ENCODE measurements around the gene PPP1R12B. TPM values are rescaled to one million over a fixed set of nuclear protein-coding genes. Genes with fewer than 3 reads are reported as not detected.
A peak's percentile ranks its signal among the peaks of the same experiment; 100 is the strongest.
"Not testable (repeated sequence)": the region's sequence is repeated elsewhere in the genome, so short reads cannot be mapped to it uniquely, and the experiment has no call there.

The PPP1R12B gene
- total RNA-seq, 4 donors from 2014 or later, result 197 to 386 (median 303) TPM

DNA sequence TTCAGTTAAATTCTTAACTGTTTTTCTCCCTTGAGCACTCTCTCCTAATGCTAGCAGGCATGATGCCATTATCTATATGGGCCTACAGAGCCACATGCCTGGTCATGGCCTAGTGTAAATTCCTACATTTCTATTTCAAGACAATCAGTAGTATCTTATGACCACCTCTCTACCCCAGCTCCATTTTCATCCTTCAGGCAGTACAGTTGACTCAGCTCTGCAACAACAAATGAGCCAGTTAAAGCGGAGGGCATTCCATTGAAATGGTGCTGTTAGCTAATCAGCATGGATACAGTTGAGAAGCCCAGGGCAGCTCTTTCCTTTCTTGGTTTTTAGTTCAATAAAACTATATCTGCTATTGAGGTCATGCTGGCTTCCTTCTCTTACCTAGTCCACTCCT is 150.0 kb downstream of the PPP1R12B start:
- no peak for DNase-seq
- Histone ChIP-seq H3K27me3 (no peaks in the 10 kb centered on the region), H3K36me3 (no peaks in the 10 kb centered on the region), H3K9me3 (no peaks in the 10 kb centered on the region), H3K27ac (no peak overlapping the region), H3K4me3 (no peak overlapping the region), H3K4me1 (no peaks in the 10 kb centered on the region)
- TF ChIP-seq POLR2A (IDR thresholded peaks at IDR 0.05), result no peak
- TF ChIP-seq, protein P1, sequence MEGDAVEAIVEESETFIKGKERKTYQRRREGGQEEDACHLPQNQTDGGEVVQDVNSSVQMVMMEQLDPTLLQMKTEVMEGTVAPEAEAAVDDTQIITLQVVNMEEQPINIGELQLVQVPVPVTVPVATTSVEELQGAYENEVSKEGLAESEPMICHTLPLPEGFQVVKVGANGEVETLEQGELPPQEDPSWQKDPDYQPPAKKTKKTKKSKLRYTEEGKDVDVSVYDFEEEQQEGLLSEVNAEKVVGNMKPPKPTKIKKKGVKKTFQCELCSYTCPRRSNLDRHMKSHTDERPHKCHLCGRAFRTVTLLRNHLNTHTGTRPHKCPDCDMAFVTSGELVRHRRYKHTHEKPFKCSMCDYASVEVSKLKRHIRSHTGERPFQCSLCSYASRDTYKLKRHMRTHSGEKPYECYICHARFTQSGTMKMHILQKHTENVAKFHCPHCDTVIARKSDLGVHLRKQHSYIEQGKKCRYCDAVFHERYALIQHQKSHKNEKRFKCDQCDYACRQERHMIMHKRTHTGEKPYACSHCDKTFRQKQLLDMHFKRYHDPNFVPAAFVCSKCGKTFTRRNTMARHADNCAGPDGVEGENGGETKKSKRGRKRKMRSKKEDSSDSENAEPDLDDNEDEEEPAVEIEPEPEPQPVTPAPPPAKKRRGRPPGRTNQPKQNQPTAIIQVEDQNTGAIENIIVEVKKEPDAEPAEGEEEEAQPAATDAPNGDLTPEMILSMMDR (IDR thresholded peaks at IDR 0.05), result no peak
- intact Hi-C loops (cut with DNase I; ENCODE audit: low total_unique reads), result loop anchor here (10.0 kb wide), 1 partner anchor 106 kb away; no protein-coding TSS in a partner anchor

DNA sequence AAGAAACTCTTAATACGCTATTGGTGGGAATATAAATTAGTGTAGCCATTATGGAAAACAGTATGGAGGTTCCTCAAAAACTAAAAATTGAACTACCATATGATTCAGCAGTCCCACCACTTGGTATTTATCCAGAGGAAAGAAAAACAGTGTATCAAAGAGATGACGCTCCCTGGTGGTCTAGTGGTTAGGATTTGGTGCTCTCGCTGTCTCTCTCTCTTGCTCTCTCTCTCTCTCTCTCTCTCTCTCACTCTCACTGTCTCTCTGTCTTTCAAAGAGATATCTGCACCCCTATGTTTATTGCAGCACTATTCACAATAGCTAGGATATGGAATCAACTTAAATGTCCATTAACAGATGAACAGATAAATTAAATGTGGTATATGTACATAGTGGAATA is 151.5 kb downstream of the PPP1R12B start:
- H3K27me3 ChIP-seq, H3K27ac ChIP-seq, H3K36me3 ChIP-seq, DNase-seq, H3K9me3 ChIP-seq, H3K4me1 ChIP-seq, H3K4me3 ChIP-seq: not testable (repeated sequence)
- intact Hi-C loops (cut with DNase I; ENCODE audit: low total_unique reads), result loop anchor here (10.0 kb wide), 1 partner anchor 105 kb away; no protein-coding TSS in a partner anchor

DNA sequence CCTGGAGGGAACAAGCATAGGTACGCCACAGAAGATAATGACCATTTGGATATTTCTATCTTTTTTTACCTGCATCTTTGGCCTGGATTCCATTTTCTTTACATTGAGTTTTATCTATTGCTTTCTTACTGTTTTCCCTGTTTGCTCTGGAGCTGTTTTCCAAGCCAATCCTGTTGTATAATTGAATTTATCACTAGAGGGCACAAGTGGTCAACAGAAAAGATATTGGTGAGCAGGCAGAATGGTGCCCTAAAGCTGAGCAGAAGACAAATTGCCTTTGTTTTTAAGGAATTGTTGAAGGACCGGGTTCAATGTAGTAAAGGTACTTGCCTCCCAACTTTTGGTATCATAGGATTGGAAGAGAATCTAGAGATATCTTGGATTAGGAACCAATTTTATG is 152.8 kb downstream of the PPP1R12B start:
- TF ChIP-seq, protein P1 (IDR thresholded peaks at IDR 0.05), result peak; percentile 54 to 86 (median 68)
- TF ChIP-seq POLR2A (IDR thresholded peaks at IDR 0.05), result no peak
- intact Hi-C loops (cut with DNase I; ENCODE audit: low total_unique reads), result no loop called here
- no peaks in the 10 kb centered on the region for H3K9me3 ChIP-seq
- DNase-seq, result no peak
- H3K36me3 ChIP-seq, result no peaks in the 10 kb centered on the region
- H3K27me3 ChIP-seq, result no peaks in the 10 kb centered on the region
- no peak overlapping the region for H3K4me3 ChIP-seq
- H3K4me1 ChIP-seq, result no peaks in the 10 kb centered on the region
- peak overlapping the region in 1 of 2 donors; percentile 93 for H3K27ac ChIP-seq

DNA sequence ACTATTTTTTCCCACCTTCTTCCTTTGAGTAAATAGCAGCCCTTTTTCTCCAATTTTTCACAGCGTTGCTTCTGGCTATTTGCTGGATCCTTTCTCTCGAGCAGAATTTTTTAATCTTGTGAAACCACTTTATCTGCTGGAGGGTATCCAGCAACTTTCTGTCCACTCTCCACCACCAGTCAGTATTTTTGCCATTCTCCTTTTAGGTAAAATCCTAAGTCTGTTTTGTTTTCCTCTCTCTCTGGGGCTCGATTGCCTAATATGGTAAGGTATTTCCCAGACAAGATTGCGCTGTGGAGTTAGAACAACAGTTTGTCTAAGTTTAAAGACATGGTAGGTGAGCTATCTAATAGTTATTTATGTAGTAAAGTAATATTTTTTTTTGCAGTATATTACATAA is 156.9 kb downstream of the PPP1R12B start:
- no peaks in the 10 kb centered on the region for H3K4me1 ChIP-seq
- intact Hi-C loops (cut with DNase I; ENCODE audit: low total_unique reads), result no loop called here

DNA sequence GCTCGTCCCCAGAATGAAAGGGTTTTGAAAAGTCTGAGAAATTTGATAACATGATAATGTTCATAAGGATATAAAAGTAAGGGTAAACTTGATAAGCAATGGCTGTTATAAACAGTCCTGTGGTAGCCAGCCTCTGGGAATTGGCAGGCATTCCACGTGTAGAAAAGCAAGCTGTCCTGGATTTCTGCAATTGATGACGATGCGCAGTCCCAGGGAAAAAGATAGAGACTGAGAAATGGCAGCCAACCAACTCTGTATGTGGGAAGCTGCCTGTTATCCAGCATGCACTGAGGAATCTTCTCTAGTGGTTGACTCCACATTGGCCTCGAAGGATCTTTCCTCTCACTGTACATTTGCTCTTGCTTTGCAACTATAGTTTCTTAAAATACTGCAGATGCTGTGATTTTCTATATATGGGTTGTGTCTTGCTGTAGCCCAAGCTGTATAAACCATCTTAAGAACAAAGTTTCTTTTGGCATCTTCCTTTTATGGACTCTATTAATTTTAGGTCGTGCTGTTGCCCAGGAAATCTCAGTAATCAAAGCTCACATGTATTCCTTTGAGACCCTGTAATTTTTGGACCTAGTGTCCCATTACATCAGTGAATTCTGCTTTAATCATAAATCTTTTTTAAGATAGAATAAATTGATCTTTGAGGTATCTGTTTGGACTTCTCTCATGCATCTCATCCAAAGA is 157.5 kb downstream of the PPP1R12B start:
- TF ChIP-seq POLR2A (IDR thresholded peaks at IDR 0.05), result peak in 1 of 2 donors; percentile 28
- H3K9me3 ChIP-seq; H3K27me3 ChIP-seq; H3K36me3 ChIP-seq; intact Hi-C loops (cut with DNase I; ENCODE audit: low total_unique reads); H3K4me1 ChIP-seq: not testable (repeated sequence)
- H3K27ac ChIP-seq, result peak overlapping the region; percentile 92 to 93
- peak; percentile 81 to 83 for DNase-seq
- H3K4me3 ChIP-seq, result peak overlapping the region in 1 of 2 donors; percentile 11

More for the DNA sequence above, 156.9 kb downstream of the PPP1R12B start:
- Histone ChIP-seq H3K4me3 (peak overlapping the region in 1 of 2 donors; percentile 11), H3K27me3 (no peaks in the 10 kb centered on the region), H3K27ac (peak overlapping the region; percentile 92 to 93), H3K36me3 (no peaks in the 10 kb centered on the region), H3K9me3 (no peaks in the 10 kb centered on the region)
- peak; percentile 38 to 77 for DNase-seq
- TF ChIP-seq POLR2A (IDR thresholded peaks at IDR 0.05), result peak in 1 of 2 donors; percentile 53
- TF ChIP-seq, protein P1 (IDR thresholded peaks at IDR 0.05), result peak in 1 of 4 experiments; percentile 7

DNA sequence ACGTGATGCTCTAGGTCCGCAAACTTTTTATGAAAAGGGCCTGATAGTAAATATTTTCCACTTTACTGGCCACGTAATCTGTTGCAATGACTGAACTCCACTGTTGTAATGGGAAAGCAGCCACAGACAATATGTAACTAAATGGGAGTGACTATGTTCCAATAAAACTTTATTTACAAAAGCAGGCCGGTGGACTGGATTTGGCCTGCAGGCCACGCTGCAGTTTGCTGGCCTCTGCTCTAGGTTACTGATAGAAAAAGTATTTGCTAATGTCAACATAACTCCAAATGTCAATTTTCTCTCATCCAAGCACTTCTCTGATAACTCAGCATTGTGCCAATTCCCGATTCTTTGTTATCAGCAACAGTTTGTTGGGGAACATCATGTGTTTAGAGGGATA is 160.4 kb downstream of the PPP1R12B start:
- H3K27me3 ChIP-seq; H3K9me3 ChIP-seq; DNase-seq; H3K36me3 ChIP-seq; intact Hi-C loops (cut with DNase I; ENCODE audit: low total_unique reads); H3K4me1 ChIP-seq; H3K4me3 ChIP-seq: not testable (repeated sequence)
- peak overlapping the region; percentile 92 to 93 for H3K27ac ChIP-seq

DNA sequence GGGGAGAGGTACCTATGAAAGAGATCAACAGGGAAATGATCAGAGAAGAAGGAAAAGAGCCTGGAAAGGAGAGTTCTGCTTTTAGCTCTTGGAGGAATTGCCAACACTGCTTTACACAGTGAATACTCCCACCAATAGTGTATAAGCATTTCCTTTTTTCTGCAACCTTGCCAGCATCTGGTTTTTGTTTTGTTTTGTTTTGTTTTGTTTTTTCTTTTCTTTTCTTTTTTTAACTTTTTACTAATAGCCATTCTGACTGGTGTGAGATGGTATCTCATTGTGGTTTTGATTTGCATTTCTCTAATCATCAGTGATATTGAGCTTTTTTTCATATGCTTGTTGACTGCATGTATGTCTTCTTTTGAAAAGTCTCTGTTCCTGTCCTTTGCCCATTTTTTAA is 165.4 kb downstream of the PPP1R12B start:
- H3K27ac ChIP-seq; H3K4me3 ChIP-seq; intact Hi-C loops (cut with DNase I; ENCODE audit: low total_unique reads); H3K27me3 ChIP-seq; H3K4me1 ChIP-seq; H3K36me3 ChIP-seq; H3K9me3 ChIP-seq; DNase-seq: not testable (repeated sequence)

Data from uterus (tissue), 4 donors.